Measurements from ENCODE around the gene FARS2.

DNA sequence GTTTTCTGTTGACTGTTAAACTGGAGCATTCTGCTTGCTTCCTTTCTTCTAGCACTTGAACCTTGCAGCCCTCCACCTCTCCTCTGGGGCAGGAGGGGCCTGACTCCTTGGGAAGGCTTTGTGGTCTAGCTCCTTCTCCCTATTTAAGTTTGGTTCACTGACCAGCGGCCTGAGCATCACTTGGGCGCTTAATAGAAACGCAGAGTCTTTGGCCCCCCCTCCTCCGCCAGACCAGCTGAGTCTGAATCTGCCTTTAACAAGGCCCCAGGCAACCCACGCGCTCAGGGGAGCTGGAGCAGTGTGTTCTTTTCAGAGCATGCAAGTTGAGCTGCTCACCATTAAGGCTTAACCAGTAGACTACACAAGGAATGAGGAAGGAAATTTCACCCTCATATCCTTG lies 519.7 kb downstream of the FARS2 start:
- TF ChIP-seq POLR2A (IDR thresholded peaks at IDR 0.05; ENCODE audit: low read length) (no peak), GATA1 (IDR thresholded peaks at IDR 0.05; ENCODE audit: low read depth, low read length) (no peak)
